Measurements from ENCODE around the gene SLC1A5.
"Not testable (repeated sequence)": the region's sequence is repeated elsewhere in the genome, so short reads cannot be mapped to it uniquely, and the experiment has no call there.

DNA sequence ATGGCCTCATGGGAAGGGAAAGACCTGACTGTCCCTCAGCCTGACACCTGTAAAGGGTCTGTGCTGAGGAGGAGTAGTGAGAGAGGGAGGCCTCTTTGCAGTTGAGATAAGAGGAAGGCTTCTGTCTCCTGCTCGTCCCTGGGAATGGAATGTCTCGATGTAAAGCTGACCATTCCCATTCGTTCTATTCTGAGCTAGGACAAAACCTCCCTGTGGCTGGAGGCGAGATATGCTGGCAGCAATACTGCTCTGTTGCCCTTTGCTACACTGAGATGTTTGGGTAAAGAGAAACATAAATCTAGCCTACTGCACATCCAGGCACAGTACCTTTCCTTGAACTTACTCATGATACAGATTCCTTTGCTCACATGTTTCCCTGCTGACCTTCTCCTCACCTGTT, 19.6 kb downstream of the SLC1A5 start:
- TF ChIP-seq CTCF (conservative IDR thresholded peaks at IDR 0.05); ZFX (IDR thresholded peaks at IDR 0.05): not testable (repeated sequence)
